Measurements from ENCODE around the gene BOLL.
"Not testable (repeated sequence)": the region's sequence is repeated elsewhere in the genome, so short reads cannot be mapped to it uniquely, and the experiment has no call there.

DNA sequence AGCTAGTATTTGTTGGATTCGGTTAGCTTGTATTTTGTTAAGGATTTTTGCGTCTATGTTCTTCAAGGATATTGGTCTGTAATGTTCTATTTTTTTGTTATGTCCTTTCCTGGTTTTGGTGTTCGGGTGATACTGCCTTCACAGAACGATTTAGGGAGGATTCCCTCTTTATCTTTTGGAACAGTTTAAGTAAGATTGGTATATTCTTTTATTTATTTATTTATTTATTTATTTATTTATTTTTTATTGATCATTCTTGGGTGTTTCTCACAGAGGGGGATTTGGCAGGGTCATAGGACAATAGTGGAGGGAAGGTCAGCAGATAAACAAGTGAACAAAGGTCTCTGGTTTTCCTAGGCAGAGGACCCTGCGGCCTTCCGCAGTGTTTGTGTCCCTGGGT lies 89.9 kb downstream of the BOLL start:
- TF ChIP-seq SUZ12 (IDR thresholded peaks at IDR 0.05; ENCODE audit: extremely low read depth, insufficient read depth, insufficient read length); YY1 (IDR thresholded peaks at IDR 0.05; ENCODE audit: insufficient read depth, insufficient read length): not testable (repeated sequence)
